ENCODE results near the gene RHOU. TPM values are rescaled to one million over a fixed set of nuclear protein-coding genes. Genes with fewer than 3 reads are reported as not detected.

The RHOU gene
- total and polyA plus RNA-seq, 2 of the 13 experiments (the other 11 are each of a cell fraction or from before 2014, with no cell fraction given): 11.9 to 18.5 TPM

GRCh38 chr1:228734881-228735801 lies at the start of gene RHOU (continued):
- TF ChIP-seq HNF1B (CRISPR knock-in tag; IDR thresholded peaks at IDR 0.05) (no peak), HIVEP1 (CRISPR knock-in tag; IDR thresholded peaks at IDR 0.05) (no peak), ZNF83 (CRISPR knock-in tag; IDR thresholded peaks at IDR 0.05; ENCODE audit: borderline replicate concordance) (no peak), ZNF607 (CRISPR knock-in tag; IDR thresholded peaks at IDR 0.05; ENCODE audit: borderline replicate concordance) (peak; percentile 60), ZNF563 (CRISPR knock-in tag; IDR thresholded peaks at IDR 0.05) (0 out of 2 replicates have a peak, but pooled peaks have one; percentile 49), BORCS8-MEF2B (CRISPR knock-in tag; IDR thresholded peaks at IDR 0.05) (no peak), AHR (CRISPR knock-in tag; IDR thresholded peaks at IDR 0.05) (0 out of 2 replicates have a peak, but pooled peaks have one; percentile 30), ZNF574 (CRISPR knock-in tag; IDR thresholded peaks at IDR 0.05) (peak; percentile 81), GRHL1 (CRISPR knock-in tag; conservative IDR thresholded peaks at IDR 0.05) (no peak), NFYC (CRISPR knock-in tag; IDR thresholded peaks at IDR 0.05) (no peak), BRF2 (CRISPR knock-in tag; IDR thresholded peaks at IDR 0.05) (0 out of 2 replicates have a peak, but pooled peaks have one; percentile 52), ATF2 (CRISPR knock-in tag; IDR thresholded peaks at IDR 0.05) (peak; percentile 39; the same call in 1 of the 2 replicates), ZNF788 (CRISPR knock-in tag; IDR thresholded peaks at IDR 0.05; ENCODE audit: borderline replicate concordance) (no peak; the same call in 1 of the 2 replicates), SKI (IDR thresholded peaks at IDR 0.05; ENCODE audit: partially characterized antibody) (peak; percentile 58), CHD4 (IDR thresholded peaks at IDR 0.05; ENCODE audit: borderline replicate concordance, low read length) (no peak), ARID2 (CRISPR knock-in tag; IDR thresholded peaks at IDR 0.05; ENCODE audit: borderline replicate concordance) (no peak)

All from HepG2 (cell line).